Measurements from ENCODE around the gene ZNF423.
A peak's percentile ranks its signal among the peaks of the same experiment; 100 is the strongest.

The ZNF423 gene

GRCh38 chr16:49663081-49664065, 192.5 kb downstream of the ZNF423 start:
- Histone ChIP-seq H3K36me3 (no peaks in the 10 kb centered on the region), H3K27me3 (ENCODE audit: insufficient read depth, low read depth, severe bottlenecking) (no peaks in the 10 kb centered on the region), H3K9me3 (ENCODE audit: severe bottlenecking) (no peaks in the 10 kb centered on the region), H3K27ac (no peak overlapping the region), H3K4me3 (ENCODE audit: low read depth, low read length) (no peak overlapping the region)
- TF ChIP-seq CTCF (IDR thresholded peaks at IDR 0.05; ENCODE audit: low read depth, low read length): no peak
- no peak for DNase-seq

GRCh38 chr16:49662569-49662968, 193.3 kb downstream of the ZNF423 start:
- no peak for DNase-seq
- TF ChIP-seq CTCF (IDR thresholded peaks at IDR 0.05; ENCODE audit: low read depth, low read length): no peak
- no peaks in the 10 kb centered on the region for H3K27me3 ChIP-seq (ENCODE audit: insufficient read depth, low read depth, severe bottlenecking)
- H3K36me3 ChIP-seq: no peaks in the 10 kb centered on the region
- no peak overlapping the region for H3K27ac ChIP-seq
- no peak overlapping the region for H3K4me3 ChIP-seq (ENCODE audit: low read depth, low read length)
- H3K9me3 ChIP-seq (ENCODE audit: severe bottlenecking): no peaks in the 10 kb centered on the region

- no peak for DNase-seq
- Histone ChIP-seq H3K27me3 (ENCODE audit: insufficient read depth, low read depth, severe bottlenecking) (no peaks in the 10 kb centered on the region), H3K9me3 (ENCODE audit: severe bottlenecking) (no peaks in the 10 kb centered on the region), H3K27ac (no peak overlapping the region), H3K36me3 (no peaks in the 10 kb centered on the region), H3K4me3 (ENCODE audit: low read depth, low read length) (no peak overlapping the region)
- TF ChIP-seq CTCF (IDR thresholded peaks at IDR 0.05; ENCODE audit: low read depth, low read length): no peak
Measured at GRCh38 chr16:49661465-49662187, 194.3 kb downstream of the ZNF423 start.

- TF ChIP-seq CTCF (IDR thresholded peaks at IDR 0.05; ENCODE audit: low read depth, low read length): no peak
Measured at GRCh38 chr16:49660626-49661025, 195.3 kb downstream of the ZNF423 start.

GRCh38 chr16:49659356-49659755, 196.6 kb downstream of the ZNF423 start:
- Histone ChIP-seq H3K36me3 (no peaks in the 10 kb centered on the region), H3K9me3 (ENCODE audit: severe bottlenecking) (no peaks in the 10 kb centered on the region), H3K27ac (no peak overlapping the region), H3K27me3 (ENCODE audit: insufficient read depth, low read depth, severe bottlenecking) (no peaks in the 10 kb centered on the region), H3K4me3 (ENCODE audit: low read depth, low read length) (no peak overlapping the region)
- TF ChIP-seq CTCF (IDR thresholded peaks at IDR 0.05; ENCODE audit: low read depth, low read length): no peak
- no peak for DNase-seq

More at GRCh38 chr16:49660626-49661025, 195.3 kb downstream of the ZNF423 start:
- no peak overlapping the region for H3K4me3 ChIP-seq (ENCODE audit: low read depth, low read length)
- peak; percentile 68 for DNase-seq
- H3K27me3 ChIP-seq (ENCODE audit: insufficient read depth, low read depth, severe bottlenecking): no peaks in the 10 kb centered on the region
- H3K9me3 ChIP-seq (ENCODE audit: severe bottlenecking): no peaks in the 10 kb centered on the region
- H3K27ac ChIP-seq: no peak overlapping the region
- H3K36me3 ChIP-seq: no peaks in the 10 kb centered on the region
